SK-N-SH (cell line): ENCODE measurements around the gene CPN2. TPM values are rescaled to one million over a fixed set of nuclear protein-coding genes. Genes with fewer than 3 reads are reported as not detected.

Experiments used
- CTCF ChIA-PET: fragments of 300-600, 350-600 bp; formaldehyde crosslinking; extraction: SDS; loops from one replicate; lab custom pipeline; 2021; lab: Yijun Ruan, JAX
- POLR2A ChIA-PET: fragments of 350-600 bp; sonication (Branson Sonifier 250); formaldehyde crosslinking; extraction: SDS; loops from one replicate; lab custom pipeline; 2020; ENCODE audit warnings: antibody characterized with exemption, inconsistent platforms; lab: Yijun Ruan, JAX
- DNase-seq: peaks from one replicate; pipeline ENCODE4 v3.0.0; 2012
- H2AFZ ChIP-seq: fragments of 200-600 bp; sonication (generic); 2 replicates; pipeline ENCODE4 v1.8.1; 2016; ENCODE audit warnings: antibody characterized with exemption, mild to moderate bottlenecking, low read depth
- H3F3A ChIP-seq: fragments of 200-600 bp; sonication (generic); replicated peaks from 2 replicates; pipeline ENCODE3; 2016; ENCODE audit warnings: antibody characterized with exemption, mild to moderate bottlenecking; ENCODE audit not compliant: insufficient read depth
- H3K27ac ChIP-seq, 2 experiments: fragments of 200-500 bp in 1 of 2; fragments of 200-600 bp in 1 of 2; sonication (Bioruptor generic) in 1 of 2; sonication (generic), shearing (Covaris generic) in 1 of 2; 2 replicates each; pipeline versions ENCODE4 v1.5.1 to v1.6.1; 2014 to 2016; ENCODE audit warnings: low read depth in 2 of 2, inconsistent platforms in 1 of 2, low read length in 1 of 2, mild to moderate bottlenecking in 1 of 2, mixed read lengths in 1 of 2
- H3K27me3 ChIP-seq: fragments of 200-600 bp; sonication (generic), shearing (Covaris generic); 2 replicates; pipeline ENCODE4 v1.6.1; 2016; ENCODE audit warnings: mixed run types; ENCODE audit not compliant: insufficient read depth
- H3K36me3 ChIP-seq, 2 experiments: fragments of 200-500 bp in 1 of 2; fragments of 200-600 bp in 1 of 2; sonication (Bioruptor generic) in 1 of 2; sonication (generic) in 1 of 2; replicated peaks in 1 of 2; 2 replicates each; pipeline versions ENCODE3 to v1.5.1; 2014 to 2016; ENCODE audit warnings: low read length in 1 of 2, mild to moderate bottlenecking in 1 of 2; ENCODE audit not compliant: insufficient read depth in 2 of 2, control insufficient read depth in 1 of 2
- H3K4me1 ChIP-seq, 2 experiments: fragments of 200-500 bp in 1 of 2; fragments of 200-600 bp in 1 of 2; sonication (Bioruptor generic) in 1 of 2; sonication (generic), shearing (Covaris generic) in 1 of 2; 2 replicates each; pipeline versions ENCODE4 v1.5.1 to v1.6.1; 2014 to 2016; ENCODE audit warnings: low read depth in 1 of 2, low read length in 1 of 2, mixed run types in 1 of 2; ENCODE audit not compliant: insufficient read depth in 2 of 2, control insufficient read depth in 1 of 2
- H3K4me2 ChIP-seq: fragments of 200-600 bp; sonication (generic), shearing (Covaris generic); 2 replicates; pipeline ENCODE4 v1.6.1; 2017; ENCODE audit warnings: mixed run types
- H3K4me3 ChIP-seq, 2 experiments: fragments of 200-500 bp in 1 of 2; fragments of 200-600 bp in 1 of 2; sonication (Bioruptor generic) in 1 of 2; sonication (generic), shearing (Covaris generic) in 1 of 2; 2 replicates each; pipeline versions ENCODE4 v1.5.1 to v1.8.1; 2014 to 2016; ENCODE audit warnings: low read depth in 2 of 2, inconsistent platforms in 1 of 2, low read length in 1 of 2, mild to moderate bottlenecking in 1 of 2, mixed read lengths in 1 of 2, moderate library complexity in 1 of 2
- H3K79me2 ChIP-seq: fragments of 200-600 bp; sonication (generic); 2 replicates; pipeline ENCODE4 v1.8.1; 2017; ENCODE audit warnings: mild to moderate bottlenecking; ENCODE audit not compliant: insufficient read depth
- H3K9ac ChIP-seq: fragments of 200-600 bp; sonication (generic); 2 replicates; pipeline ENCODE4 v1.6.1; 2017; ENCODE audit warnings: mixed run types
- H3K9me2 ChIP-seq: fragments of 200-600 bp; sonication (generic); 2 replicates; pipeline ENCODE4 v1.6.1; 2017; ENCODE audit warnings: mixed run types
- H3K9me3 ChIP-seq: fragments of 200-600 bp; sonication (generic); 2 replicates; pipeline ENCODE4 v1.6.1; 2017; ENCODE audit warnings: mixed run types, mild to moderate bottlenecking, moderate library complexity
- H4K20me1 ChIP-seq: fragments of 200-600 bp; sonication (generic); 2 replicates; pipeline ENCODE4 v1.6.1; 2017; ENCODE audit warnings: mild to moderate bottlenecking, mixed run types; ENCODE audit not compliant: insufficient read depth
- CHD2 ChIP-seq: fragments of 150-350 bp; IDR thresholded peaks from 2 replicates; pipeline ENCODE4 v1.6.1; 2018; ENCODE audit warnings: low read length; ENCODE audit not compliant: partially characterized antibody
- CTCF ChIP-seq: fragments of 200-600 bp; sonication (generic); IDR thresholded peaks from 2 replicates; pipeline ENCODE4 v1.6.1; 2017; ENCODE audit warnings: antibody characterized with exemption, mild to moderate bottlenecking, moderate library complexity
- EZH2phosphoT487 ChIP-seq: fragments of 200-600 bp; sonication (generic); IDR thresholded peaks from 2 replicates; pipeline ENCODE4 v1.6.1; 2017; ENCODE audit warnings: low read depth, mixed run types, mild to moderate bottlenecking, antibody characterized with exemption, moderate library complexity, borderline replicate concordance
- FOXJ3 ChIP-seq: sonication (generic); formaldehyde crosslinking; IDR thresholded peaks from 2 replicates; pipeline ENCODE4 v1.5.1; 2020; ENCODE audit warnings: mild to moderate bottlenecking, missing genetic modification reagents
- GABPA ChIP-seq: IDR thresholded peaks from 2 replicates; pipeline ENCODE4 v1.4.0; 2012; ENCODE audit warnings: low read depth, mild to moderate bottlenecking
- IRF3 ChIP-seq: fragments of 150-350 bp; IDR thresholded peaks from 2 replicates; pipeline ENCODE4 v1.6.1; 2016; ENCODE audit warnings: mild to moderate bottlenecking, low read depth, low read length
- PBX3 ChIP-seq: IDR thresholded peaks from 2 replicates; pipeline ENCODE4; 2012
- RCOR1 ChIP-seq: fragments of 150-350 bp; IDR thresholded peaks from 2 replicates; pipeline ENCODE4 v1.6.1; 2017; ENCODE audit warnings: antibody characterized with exemption, low read length
- RFX5 ChIP-seq: IDR thresholded peaks from 2 replicates; pipeline ENCODE4 v1.6.1; 2012; ENCODE audit warnings: mild to moderate bottlenecking, improper control_type of control experiment, low read length
- TEAD4 ChIP-seq: IDR thresholded peaks from 2 replicates; pipeline ENCODE4 v1.4.0; 2012; ENCODE audit warnings: mild to moderate bottlenecking, borderline replicate concordance; ENCODE audit not compliant: insufficient read depth
- USF1 ChIP-seq: IDR thresholded peaks from 2 replicates; pipeline ENCODE4 v1.4.0; 2012; ENCODE audit warnings: low read depth, borderline replicate concordance
- USF2 ChIP-seq: fragments of 150-350 bp; IDR thresholded peaks from 2 replicates; pipeline ENCODE4 v1.6.1; 2017; ENCODE audit warnings: antibody characterized with exemption, low read length, low read depth, borderline replicate concordance
- WGBS: methylation state at CpG from one replicate; pipeline ENCODE4 v1.1.6; 2017; ENCODE audit warnings: low lambda C conversion rate; 5-methylcytosine and 5-hydroxymethylcytosine counted together
- polyA plus RNA-seq, 3 experiments: library from polyadenylated mRNA; depleted of rRNA; stranded (reverse); fragments of >200 nt; gene quantifications; 2 replicates each; pipeline ENCODE4 v1.2.3, GENCODE V29; 2012

Gene CPN2
- polyA plus RNA-seq, 1 of the 3 experiments (the other 2 are of a cell fraction): not detected

GRCh38 chr3:194294199-194294894, 56.8 kb downstream of the CPN2 start:
- Histone ChIP-seq H3K9me3 (no peaks in the 10 kb centered on the region), H3K9ac (no peak overlapping the region), H3K27ac (no peak overlapping the region), H3K4me1 (peaks cover 0 to 18% of the 10 kb centered on the region in 2 experiments; a peak in 2 of 4 replicates), H3K79me2 (no peaks in the 10 kb centered on the region), H2AFZ (no peak overlapping the region), H3K4me2 (no peak overlapping the region), H3K27me3 (no peaks in the 10 kb centered on the region), H3F3A (no peaks in the 10 kb centered on the region), H4K20me1 (no peaks in the 10 kb centered on the region), H3K36me3 (no peaks in the 10 kb centered on the region), H3K4me3 (no peak overlapping the region), H3K9me2 (no peaks in the 10 kb centered on the region)
- TF ChIP-seq USF1 (no peak), RFX5 (no peak), RCOR1 (no peak), FOXJ3 (CRISPR knock-in tag) (no peak), TEAD4 (no peak), USF2 (no peak), IRF3 (no peak), CTCF (no peak)
- ChIA-PET CTCF (interaction anchor here (0.6 to 2.5 kb wide), 4 partner anchors 8 to 30 kb away, joined by 3 to 13 read pairs (median 3); no protein-coding TSS in a partner anchor), POLR2A (no interaction called here)
- DNase-seq: peak; percentile 47
- WGBS: 85% methylated on average over 9 of the region's 10 CpGs

GRCh38 chr3:194293546-194294198, 57.5 kb downstream of the CPN2 start:
- Histone ChIP-seq H3K9me2 (no peaks in the 10 kb centered on the region), H3K9me3 (no peaks in the 10 kb centered on the region), H3K4me2 (no peak overlapping the region), H3K4me3 (no peak overlapping the region), H3K27me3 (no peaks in the 10 kb centered on the region), H4K20me1 (no peaks in the 10 kb centered on the region), H3K36me3 (no peaks in the 10 kb centered on the region), H3K4me1 (peaks cover 0 to 14% of the 10 kb centered on the region in 2 experiments; a peak in 2 of 4 replicates), H3F3A (no peaks in the 10 kb centered on the region), H3K9ac (no peak overlapping the region), H3K27ac (no peak overlapping the region), H2AFZ (no peak overlapping the region), H3K79me2 (no peaks in the 10 kb centered on the region)
- CTCF ChIA-PET: interaction anchor here (0.9 to 2.5 kb wide), 2 partner anchors 16 to 22 kb away, joined by 3 to 13 read pairs; no protein-coding TSS in a partner anchor
- DNase-seq: no peak
- POLR2A ChIA-PET: no interaction called here
- 78% methylated on average over 2 of the region's 2 CpGs for WGBS
- TF ChIP-seq PBX3 (no peak), IRF3 (no peak), CHD2 (no peak), EZH2phosphoT487 (no peak), RFX5 (no peak), GABPA (no peak)
